NCI-H146 treated with DMSO at 0.1 percent for 48 hours (cell line): ENCODE measurements around the gene PTCRA.

ENCODE experiments used
- DNase-seq: peaks from one replicate; lab custom pipeline; 2025; ENCODE audit not compliant: unreplicated experiment; lab: John Stamatoyannopoulos, UW

The PTCRA gene

DNA sequence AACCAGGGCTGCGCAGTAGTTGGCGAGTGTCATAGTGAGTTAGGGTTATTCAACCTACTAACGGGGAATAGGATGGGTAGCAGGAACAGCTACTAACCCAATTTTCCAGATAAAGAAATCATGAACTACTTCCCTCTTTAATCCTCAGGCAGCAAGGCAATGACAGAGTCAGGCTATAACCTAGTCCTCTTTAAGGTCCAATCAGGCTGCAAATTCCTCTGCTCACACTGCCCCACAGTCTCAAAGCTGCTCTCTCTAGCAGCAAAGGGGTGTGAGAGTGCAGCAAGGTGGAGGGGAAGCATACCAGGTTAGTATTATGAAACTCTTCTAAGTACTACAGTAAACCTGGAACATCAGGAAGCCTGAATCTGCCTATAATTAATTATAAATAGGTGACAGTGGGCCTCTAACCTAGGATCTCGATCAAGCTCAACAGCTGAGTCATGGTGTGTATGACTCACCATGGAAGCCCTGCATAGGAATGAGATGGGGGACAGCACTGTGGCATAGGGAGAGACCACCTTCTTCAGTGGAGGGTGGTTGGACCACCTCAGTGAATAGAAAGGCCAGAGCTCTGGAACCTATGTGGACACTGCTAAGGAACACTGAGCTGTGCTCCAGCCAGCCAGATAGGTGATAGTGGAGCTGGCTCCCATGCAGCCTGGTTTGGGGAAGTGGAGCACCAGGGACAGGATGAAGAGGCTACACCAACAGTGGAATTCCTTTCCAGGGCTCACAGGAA, 55.2 kb downstream of the PTCRA start:
- no peak for DNase-seq

GRCh38 chr6:42971746-42972327, 56.0 kb downstream of the PTCRA start:
- DNase-seq, result no peak

DNA sequence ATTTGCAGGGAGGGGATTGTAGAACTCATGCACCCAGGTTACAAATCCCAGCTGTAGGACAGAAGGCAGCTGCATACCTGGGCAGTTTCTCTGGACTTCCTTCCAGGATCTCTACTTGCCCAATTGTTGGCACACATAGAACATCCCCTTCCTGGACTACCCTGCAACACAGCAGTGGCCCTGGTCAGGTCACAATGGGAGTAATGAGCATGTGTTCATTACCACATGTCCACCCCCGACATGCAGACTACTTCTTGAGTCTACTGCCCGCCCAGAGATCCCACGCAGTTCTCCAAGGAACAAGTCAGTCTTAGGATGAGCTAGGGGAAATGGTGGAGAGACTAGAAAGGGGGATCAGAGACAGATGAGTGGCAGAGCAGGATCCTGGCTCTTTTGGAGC, 58.1 kb downstream of the PTCRA start:
- no peak for DNase-seq

- no peak for DNase-seq
Observed at GRCh38 chr6:42974919-42975505, 59.2 kb downstream of the PTCRA start.
